ENCODE results near the gene EID3.
"Not testable (repeated sequence)": the region's sequence is repeated elsewhere in the genome, so short reads cannot be mapped to it uniquely, and the experiment has no call there.

EID3 gene

DNA sequence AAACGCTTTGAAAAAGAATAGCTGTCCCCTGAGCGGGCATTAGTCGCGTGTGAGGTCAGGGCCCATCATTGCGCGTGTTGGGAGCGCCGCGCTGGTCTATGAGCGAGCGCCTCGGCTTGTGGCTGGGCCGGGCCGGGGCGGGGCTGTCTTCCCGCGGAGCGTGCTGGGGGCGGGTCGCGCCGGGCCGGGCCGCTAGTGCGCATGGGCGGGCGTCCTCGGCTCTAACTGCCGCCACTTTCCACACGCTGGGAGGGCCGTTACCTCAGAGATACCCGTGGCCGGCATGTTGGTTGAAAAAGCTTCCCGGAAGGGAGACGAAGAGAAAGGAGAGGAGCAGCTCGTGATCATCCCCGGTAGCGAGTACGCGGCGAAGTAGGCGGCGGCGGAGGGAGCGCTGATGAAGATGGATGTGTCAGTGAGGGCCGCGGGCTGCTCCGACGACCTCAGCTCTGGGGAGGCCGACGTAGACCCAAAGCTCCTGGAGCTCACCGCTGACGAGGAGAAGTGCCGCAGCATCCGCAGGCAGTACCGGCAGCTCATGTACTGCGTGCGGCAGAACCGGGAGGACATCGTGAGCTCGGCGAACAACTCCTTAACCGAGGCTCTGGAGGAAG, at the start of gene EID3:
Gene EID3, plus strand, starts transcription at position 202 of the 614 bp plus-strand sequence. Its CDS starts 196 bp downstream, at position 398.
- DNase-seq: peak in 57 of 58 donors; percentile 23 to 90 (median 81)

DNA sequence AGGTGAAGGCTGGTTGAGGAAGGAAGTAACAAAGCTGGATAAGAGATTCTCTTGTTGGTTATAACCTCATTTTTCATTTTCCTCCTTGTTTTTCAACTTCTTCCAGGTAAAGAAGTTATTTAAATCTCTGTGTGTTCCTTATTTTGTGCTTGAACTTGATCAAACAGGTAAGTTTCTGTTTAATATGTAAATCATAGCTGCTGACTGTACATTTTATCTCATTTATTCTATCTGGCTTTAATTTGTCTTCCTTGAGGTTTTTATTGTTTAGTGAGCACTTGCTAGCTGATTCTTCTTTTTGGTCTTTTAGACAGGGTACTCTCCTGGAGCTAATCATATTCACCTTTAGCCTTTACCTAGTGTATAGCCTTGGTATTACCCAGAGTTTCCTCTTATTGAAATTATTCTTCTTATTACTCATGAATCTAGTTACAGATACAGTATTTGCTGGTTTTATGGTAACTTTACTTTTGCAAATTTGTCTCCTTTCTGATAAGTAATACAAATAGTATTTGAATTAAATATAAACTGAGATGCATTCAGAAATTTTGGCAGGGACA, 45.5 kb upstream of the EID3 start:
- DNase-seq: no peak

DNA sequence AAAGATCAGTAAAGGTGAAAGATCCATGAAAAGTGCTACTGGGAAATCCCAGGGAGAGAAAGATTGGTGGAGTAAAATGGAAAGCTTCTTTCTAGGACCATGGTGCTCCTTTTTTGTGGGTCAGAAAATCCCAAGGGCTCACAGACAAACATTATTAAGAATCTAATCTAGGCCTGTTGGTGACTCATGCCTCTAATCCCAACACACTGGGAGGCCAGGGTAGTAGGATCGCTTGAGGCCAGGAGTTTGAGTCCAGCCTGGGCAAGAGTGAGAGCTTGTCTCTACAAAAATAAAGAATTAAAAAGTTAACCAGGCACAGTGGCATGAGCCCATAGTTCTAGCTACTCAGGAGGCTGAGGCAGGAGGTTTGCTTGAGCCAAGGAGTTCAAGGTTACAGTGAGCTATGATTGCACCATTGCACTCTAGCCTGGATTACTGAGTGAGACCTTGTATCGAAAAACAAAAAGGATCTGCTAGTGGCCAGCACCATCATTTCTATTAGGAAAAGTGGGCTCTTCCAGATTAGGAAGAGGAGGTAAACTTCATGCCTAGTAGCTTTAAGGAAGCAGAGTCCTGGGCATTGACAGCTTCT, 45.0 kb upstream of the EID3 start:
- DNase-seq: no peak

DNA sequence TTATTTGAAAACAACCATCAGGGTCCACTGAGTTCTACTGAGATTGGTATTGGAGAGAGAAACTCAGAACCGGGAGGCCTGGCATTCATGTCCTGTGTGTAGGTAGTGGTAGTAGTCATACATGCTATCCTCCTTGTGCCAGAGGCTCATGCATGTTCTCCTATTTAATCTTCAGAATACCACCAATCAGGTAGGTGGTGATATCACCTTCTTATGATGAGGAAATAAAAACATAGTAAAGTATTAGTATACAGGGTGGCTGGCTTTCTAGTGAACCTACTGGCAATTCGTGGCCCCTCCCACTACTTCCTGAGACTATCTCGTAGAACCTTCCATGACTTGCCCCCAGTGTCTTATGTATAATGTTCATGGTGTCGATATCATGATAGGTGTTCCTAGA, 40.5 kb upstream of the EID3 start:
- no peak for DNase-seq

DNA sequence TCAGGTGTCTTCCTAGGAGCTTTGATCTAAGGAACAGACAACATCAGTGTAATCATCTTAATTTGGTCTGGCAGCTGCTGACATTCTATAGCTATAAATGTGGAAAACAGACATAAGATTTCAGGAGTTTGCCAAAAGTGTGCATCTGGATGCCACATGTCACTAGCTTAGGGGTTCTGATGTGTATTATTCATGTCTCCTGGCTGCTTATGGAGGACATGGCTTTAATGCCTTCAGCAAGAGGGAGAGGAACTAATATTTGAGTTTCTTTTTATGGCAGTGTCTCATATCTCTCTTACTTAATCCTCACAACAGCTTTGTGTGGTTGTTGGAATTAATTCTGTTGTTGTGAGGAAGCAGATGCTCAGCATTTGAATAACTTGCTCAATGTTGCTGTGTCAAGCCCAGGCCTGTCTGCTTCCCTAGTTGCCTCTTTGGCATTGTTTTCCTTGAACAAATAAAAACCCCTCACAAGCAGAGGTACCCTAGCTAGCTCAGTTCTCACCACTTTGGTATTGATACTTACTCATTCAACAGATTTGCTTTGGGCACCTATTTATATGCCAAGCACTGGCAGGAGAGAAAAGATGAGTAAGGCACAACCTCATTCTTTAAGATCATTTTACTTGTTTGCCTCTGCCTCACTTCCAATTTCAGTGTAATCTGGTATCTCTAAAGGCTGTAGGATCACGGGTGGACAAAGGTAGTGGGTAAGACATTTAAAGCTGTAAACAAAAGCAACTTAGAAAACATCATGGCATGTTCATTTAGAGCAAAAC, 39.8 kb upstream of the EID3 start:
- DNase-seq: no peak

DNA sequence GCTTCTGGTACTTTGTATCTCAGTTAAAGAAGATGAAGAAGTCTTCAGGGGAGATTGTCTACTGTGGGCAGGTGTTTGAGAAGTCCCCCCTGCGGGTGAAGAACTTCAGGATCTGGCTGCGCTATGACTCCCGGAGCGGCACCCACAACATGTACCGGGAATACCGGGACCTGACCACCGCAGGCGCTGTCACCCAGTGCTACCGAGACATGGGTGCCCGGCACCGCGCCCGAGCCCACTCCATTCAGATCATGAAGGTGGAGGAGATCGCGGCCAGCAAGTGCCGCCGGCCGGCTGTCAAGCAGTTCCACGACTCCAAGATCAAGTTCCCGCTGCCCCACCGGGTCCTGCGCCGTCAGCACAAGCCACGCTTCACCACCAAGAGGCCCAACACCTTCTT, 38.1 kb upstream of the EID3 start:
- not testable (repeated sequence) for DNase-seq

DNA sequence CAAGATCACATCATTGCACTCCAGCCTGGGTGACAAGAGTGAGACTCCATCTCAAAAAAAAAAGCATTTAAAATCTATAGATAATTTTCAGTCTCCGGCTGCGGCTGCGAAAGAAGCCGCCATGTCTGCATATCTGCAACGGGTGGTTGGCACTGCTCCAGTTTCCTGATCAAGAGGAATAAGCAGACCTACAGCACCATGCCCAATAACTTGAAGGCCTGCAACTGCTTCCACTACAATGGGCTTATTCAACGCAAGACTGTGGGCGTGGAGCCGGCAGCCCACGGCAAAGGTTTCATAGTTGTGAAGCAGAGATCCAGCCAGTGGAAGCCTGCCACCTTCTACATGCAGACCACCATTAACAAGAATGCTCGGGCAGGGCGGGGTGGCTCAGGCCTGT, 30.6 kb upstream of the EID3 start:
- no peak for DNase-seq

DNA sequence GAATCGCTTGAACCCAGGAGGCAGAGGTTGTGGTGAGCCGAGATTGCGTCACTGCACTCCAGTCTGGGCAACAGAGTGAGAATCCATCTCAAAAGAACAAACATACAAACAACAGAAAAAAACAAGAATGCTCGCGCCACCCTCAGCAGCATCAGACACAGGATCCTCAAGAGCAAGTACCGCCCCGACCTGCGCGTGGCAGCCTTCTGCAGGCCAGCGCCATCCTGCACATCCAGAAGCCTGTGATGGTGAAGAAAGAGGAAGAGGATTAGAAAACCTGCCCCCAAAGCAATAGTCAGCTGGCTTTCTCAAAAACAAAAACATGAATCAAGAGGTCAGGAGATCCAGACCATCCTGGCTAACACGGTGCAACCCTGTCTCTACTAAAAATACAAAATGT, 30.0 kb upstream of the EID3 start:
- no peak for DNase-seq

DNA sequence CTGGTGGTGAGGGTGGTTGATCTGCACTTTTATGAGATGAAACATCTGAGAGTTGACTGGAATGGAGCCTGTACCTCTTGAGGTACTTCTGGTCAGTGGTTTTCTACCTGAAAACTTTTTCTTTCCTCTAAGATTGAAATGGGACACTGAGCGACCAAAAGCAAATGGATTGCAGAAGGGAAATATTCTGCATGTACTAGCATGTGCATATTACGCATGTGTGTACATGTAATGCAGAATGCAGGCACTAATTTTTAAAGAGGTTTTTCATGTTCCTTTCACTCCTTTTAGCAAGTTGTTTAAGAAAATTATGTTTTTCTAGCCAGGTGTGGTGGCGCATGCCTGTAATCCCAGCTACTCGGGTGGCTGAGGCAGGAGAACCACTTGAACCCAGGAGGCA, 28.7 kb upstream of the EID3 start:
- no peak for DNase-seq

DNA sequence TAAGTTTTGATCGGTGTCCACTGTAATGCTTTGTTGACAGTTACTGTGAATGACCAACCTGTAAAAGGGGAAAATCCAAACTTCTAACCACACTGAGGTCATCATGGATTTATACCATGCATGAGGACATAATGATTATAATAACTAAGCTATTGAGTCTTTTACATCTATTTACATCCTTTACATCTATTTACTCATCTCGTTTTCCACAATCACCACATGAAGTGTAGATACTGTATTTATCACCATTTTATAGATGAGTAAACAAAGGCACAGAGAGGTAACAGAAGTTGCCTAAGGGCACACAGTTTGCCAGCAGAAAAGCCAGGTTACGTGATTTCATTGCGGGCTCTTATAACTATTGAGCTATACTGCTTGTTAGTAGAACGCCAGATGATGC, 27.9 kb upstream of the EID3 start:
- no peak for DNase-seq

DNA sequence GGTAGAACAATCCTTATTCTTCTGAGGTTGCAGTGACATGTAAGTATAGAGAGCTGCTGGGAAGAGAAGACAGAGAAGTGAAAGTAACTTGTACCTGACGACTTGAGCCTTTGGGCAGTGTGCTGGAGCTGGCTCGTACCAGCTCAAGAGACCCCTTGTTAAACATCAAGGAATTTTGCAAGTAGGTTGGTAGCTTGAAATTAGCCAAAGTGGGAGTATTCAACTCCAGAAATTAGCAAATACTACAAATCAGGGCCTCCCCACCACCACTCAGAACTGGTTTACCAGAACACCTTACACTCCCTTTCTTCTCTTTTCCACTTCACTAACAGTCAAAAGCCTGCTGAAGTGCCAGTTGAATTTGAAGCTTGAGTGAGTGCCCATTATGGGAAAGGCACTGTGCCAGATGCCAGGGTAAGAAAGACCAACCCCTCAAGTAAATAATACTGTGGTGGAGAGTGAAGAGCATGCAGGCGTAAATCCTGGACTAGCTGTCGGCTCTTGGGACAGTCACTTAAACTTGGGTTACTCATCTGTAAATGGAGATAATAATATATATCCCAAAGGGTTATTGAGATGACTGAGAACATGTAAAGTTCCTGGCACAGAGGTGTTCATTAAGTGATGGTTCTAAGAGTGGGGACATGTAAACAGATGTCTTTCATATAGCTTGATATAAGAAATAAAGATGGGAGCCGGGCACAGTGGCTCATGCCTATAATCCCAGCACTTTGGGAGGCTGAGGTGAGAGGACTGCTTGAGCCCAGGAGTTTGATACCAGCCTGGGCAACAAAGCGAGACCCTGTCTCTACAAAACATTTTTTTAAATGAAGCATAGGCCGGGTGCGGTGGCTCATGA, 27.0 kb upstream of the EID3 start:
- DNase-seq: peak in 10 of 58 donors; percentile 2 to 24 (median 4)

DNA sequence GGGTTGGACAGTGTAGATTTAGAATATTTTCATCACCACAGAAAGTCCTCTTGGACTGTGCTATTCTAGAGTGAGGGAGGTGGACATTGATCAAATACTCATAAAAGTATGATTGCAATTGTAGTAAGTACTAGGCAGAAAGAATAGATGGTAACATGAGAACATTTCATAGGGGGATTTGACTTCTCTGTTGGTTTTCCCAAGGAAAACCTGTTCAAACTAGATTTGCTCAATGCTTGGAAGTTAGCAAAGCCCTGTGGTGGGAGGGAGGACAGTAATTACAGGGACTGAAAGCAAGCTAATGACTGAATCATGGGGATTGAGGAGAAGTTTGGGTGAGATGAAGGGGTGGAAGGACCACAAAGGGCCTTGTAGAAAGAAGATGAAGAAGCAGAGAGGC, 24.4 kb upstream of the EID3 start:
- no peak for DNase-seq

DNA sequence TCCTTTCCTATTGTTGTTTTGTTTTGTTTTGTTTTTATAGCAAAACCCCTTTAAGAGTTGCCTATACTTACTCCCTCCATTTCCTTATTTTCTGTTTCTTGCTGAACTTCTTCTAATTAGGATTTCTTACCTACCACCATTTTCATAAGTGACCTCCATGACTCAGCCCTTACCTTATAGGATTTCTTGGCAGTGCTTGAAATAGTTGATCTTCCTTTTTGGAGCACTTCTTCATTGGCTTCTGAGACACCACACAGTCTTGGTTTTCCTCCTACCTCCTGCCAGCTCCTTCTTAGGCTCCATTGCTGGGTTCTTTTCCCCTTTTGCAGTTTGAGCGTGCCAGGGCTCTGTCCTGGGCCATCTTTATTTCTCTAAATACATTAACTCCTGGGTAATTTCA, 23.4 kb upstream of the EID3 start:
- DNase-seq: no peak

DNA sequence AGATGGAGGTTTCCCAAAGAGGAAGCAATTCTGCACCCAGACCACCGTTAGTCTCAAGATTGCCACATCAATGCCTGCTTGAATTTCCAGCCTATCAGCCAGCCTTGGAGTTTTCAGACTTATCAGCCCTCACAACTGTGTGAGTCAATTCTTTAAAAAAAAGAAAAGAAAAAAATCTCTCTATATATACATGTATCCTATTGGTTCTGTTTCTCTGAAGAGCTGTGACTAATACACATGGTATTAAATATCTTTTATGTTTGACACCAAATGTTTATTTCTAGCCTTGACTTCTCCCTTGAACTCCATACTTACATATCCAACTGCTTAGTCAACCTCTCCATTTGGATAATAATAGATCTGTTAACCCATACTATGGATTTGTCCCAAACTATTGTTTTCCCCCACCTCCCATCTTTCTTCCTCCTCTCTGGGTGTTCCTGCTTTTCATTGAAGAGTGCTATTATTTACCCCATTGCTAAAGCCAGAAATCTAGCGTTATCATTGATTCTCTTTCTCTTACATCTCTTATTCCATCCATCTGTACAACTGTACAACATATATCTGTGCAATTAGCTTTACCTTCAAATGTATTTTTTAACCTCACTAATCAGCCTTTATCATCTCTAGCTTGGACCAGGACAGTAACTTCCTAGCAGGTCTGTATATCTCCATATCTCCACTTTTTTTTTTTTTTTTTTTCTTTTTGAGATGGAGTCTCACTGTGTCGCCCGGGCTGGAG, 22.7 kb upstream of the EID3 start:
- DNase-seq: no peak

DNA sequence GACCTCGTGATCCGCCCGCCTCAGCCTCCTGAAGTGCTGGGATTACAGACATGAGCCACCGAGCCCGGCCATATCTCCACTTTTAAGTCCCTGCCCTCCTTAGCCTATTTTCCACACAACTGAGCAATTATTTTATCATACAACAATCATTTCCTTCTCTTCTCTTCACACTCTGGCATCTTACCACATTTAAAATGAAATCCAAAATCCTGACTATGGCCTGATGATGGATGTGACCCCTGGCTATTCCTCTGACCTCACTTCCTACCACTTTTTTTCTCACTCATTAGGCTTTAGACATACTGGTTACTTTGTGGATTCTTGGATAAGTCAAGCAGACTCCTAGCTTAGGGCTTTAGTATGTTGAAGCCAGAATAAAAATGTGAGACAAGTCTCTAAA, 21.9 kb upstream of the EID3 start:
- DNase-seq: no peak

DNA sequence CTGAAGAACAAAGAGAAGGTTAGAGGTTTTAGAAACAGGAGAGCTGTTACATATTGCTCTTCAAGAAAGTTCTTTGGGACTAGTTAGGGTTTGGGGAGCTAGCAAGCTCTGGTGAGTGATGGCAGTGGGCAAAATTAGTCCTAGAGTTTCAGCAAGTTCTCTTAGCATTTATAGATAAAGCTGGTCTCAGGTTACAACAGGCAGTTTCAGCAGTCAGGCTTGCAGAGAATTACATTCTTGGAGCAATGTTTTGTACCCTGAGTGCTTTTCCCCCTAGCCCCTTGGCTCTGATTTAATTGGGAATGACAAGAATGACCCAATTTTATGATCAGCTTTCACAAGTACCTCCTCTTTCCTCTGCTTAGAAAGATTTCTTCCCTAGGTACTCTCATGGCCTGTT, 21.4 kb upstream of the EID3 start:
- DNase-seq: no peak

DNA sequence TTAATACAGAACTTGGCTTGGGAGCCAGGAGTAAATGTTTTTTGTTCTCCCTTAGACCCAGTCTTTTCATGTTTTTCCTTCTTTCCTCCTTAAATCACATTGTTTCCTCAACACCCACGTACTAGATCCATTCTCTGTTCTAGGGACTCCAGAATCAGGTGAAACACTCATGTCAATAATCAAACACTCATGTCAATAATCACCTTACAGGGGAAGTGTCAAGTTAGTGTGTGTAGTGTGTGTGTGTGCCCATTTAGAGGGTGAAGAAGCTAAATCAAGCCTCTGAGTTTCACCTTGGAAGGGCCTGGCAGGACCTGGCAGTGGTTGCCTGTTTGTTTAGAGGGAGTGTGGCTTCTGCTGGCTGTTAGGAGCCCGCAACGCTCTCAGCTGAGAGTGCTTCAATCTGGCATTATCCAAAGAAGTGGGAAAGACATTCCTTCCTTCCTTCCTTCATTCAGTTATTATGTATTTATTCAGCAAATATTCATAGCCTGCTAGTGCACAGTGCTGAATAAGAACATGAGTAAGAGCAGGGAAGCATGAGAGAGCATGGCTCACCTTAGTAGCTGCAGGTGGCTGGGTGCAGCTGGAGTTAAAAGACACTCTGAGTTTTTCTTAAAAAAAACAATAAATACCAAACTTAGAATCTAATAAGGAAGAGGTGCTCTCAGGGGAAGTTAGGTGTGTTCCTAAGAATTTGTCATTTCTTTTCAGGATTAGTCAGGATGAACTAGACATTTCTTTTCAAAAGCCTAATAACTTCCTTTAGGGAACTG, 17.6 kb upstream of the EID3 start:
- DNase-seq: peak in 1 of 58 donors; percentile 4

DNA sequence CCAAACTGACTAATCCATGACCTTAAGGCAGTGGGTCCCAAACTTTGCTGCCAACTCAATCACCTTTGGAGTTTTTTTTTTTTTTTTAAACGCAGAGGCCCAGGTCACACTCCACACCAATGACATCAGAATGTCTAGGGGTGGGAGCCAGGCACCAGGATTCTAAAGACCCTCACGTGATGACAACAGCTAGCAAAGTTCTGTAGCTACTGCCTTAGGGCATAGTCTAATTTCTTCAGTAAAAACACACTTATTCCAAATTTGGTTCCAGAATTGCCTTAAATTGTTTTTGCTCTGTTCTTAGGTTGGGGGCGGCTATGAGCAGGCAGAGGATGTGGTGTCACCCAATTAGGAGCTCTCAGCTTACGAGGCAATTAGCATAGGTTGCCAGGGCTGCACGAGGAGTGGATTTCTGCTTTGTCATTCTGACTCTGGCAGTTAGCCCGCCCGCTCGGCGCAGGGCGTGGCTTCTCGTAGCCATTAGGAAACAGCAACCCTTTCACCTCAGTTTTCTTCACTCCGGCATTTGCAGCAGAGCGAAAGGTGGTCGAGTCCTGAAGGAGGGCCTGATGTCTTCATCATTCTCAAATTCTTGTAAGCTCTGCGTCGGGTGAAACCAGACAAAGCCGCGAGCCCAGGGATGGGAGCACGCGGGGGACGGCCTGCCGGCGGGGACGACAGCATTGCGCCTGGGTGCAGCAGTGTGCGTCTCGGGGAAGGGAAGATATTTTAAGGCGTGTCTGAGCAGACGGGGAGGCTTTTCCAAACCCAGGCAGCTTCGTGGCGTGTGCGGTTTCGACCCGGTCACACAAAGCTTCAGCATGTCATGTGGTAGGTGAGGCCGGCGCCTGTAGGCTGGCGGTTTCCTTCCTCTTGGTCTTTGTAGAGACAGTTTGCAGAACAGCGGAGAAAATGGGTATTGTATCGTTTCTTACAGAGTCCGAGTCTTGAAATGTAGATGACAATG, 16.7 kb upstream of the EID3 start:
- DNase-seq: peak; percentile 31 to 93 (median 83)

All from anterior cingulate cortex (tissue), 58 donors.